ENCODE measurements around the gene TIMM44.
"Not testable (repeated sequence)": the region's sequence is repeated elsewhere in the genome, so short reads cannot be mapped to it uniquely, and the experiment has no call there.

The TIMM44 gene

DNA sequence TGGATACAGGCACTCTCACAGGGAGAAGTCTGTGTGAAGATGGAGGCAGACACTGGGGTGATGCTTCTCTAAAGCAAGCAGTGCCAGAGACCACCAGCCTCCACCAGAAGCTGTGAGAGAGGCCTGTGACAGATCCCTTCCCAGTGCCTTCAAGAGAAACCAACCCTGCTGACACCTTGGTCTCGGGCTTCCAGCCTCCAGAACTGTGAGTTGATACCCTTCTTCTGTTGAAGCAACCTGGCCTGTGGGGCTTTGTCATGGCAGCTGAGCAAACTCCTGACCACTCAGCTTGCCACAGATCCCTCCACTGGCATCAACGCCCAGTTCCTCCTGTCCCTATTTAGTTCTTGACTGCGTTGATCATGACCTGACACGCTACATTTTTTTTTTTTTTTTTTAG lies 33.0 kb upstream of the TIMM44 start:
- no peak for DNase-seq (ENCODE audit: low read depth in 3 of 3)

DNA sequence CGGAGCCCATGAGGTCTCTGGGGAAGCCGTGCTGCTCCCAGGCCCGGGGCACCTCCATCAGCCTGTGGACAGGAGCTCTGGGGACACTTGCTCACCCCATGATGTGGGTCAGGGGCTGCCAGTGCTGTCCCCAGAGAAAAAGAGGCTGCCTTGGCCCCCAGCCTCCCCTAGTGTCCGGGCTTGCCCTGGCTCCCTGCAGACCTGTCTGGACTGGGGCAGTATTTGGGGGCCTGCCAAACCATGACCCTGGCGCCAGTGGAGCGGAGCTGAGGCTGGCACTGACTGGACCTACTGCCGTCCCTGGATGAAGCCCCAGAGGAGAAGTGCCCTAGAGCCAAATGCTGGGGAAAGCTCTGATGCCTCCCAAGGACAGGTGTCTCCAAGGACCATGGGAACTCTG lies 31.6 kb upstream of the TIMM44 start:
- no peak for DNase-seq (ENCODE audit: low read depth in 3 of 3)

DNA sequence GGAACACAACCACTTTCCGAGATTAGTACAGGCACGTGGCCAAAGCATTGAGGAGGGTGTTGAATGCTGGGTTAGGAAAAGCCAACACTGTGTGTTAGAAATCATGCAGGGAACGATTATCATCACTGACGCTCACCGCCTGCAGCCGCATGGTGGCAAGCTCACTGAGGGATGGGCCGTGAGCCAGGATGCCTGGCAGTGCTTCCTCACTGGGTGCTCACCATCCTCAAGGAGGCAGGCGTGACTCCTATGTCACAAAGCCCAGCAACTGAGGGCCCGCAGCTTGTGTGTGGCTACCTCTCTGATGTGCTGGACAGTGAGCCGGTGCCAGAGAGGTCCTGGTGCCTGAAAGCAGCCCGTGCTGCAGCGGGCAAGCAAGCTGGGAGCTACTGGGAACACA lies 30.4 kb upstream of the TIMM44 start:
- no peak for DNase-seq (ENCODE audit: low read depth in 3 of 3)

DNA sequence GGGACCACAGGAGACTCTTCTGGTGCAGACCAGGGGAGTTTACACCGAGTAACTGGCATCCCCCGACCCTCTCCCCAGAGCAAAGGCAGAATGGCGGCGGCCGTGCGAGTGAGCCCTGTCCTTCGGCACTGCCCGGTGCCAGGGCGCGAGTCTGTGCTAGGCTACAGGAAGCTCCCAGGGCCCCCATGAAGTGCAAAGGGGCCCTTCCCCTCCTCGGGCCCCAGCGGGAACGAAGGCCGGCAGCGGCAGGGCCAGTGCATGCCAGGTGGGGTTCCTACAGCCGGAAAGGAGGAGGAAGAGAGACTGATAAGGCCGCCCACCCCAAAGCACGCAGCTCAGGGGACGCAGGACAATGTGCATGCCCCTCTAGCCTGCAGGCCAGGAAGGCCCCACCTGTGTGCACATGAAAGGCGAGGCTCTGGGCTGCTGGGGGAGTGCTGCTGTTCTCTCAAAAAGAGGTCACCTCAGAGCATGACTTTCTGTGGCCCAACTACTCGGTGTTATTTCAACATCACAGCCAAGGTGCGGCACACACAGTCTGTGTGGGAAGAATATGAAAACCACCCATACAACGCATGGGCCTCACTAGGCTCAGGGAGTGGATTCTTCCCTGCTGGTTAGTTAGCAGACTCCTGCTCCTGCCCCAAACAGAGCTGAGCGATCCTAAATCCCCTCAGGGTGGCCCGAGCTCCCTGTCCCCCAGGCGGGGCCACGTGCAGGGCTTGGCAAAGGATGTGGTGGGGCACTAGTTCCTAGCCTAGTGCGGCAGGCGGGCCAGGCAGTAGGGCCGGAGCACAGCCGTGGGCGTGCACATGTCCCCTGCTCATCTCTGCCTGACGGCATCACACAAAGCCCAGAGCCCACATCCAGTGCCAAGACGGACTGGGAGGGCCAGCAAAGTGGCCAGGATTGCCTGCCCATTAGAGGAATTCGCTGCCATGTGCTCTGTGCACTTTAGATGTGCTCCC lies 28.4 kb upstream of the TIMM44 start:
- DNase-seq (ENCODE audit: low read depth in 3 of 3), result no peak

DNA sequence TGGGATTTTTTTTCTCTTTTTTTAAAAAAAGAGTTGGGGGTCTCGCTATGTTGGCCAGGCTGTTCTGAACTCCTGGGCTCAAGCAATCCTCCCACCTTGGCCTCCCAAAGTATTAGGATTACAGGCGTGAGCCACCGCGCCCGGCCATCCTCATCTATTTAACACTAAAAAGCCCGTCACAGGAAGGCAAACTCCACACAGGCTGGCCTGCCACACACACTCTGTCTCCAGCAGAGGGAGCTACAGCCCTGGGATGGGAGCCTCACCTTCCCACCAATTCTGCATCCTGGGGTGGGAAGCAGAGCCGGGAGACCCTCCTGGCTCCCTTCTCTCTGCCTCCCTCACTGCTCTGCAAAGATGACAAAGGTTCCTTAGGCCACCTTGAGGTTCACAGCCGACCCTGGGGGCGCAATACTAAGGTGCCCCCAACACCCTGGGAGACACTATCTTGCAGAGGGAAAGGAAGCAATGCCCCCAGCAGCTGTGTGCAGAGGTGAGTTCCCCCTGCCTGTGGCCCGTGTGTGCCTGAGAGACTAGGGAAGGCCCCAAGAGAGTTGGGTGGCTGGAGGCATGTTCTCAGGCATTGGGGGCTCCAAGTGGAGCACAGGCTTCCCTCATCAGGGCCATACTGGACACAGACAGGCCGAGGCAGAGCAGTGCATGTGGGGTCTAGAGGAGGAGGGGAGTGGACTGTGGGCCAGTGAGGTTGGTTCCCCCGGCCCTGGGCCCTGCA lies 27.4 kb upstream of the TIMM44 start:
- DNase-seq (ENCODE audit: low read depth in 3 of 3), result peak in 2 of 3 donors; percentile 3 to 11

DNA sequence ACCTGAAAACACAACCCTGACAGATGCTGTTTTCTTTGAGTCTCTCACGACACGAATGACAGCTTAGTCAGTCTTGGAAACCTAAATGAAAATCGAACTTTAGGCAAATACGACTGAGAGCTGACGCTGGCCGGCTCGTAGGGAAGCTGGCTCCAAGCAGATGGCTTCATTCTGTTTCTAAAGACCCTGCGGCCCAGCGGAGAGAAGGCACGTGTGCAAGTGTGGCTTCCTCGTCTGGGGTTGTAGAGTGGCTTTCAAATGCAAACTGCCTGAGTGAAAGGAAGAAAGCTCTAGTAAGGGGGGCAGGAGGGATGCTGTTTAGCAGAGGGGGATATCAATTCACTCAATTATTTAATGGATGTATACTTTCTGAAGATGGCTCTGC lies 26.1 kb upstream of the TIMM44 start:
- DNase-seq (ENCODE audit: low read depth in 3 of 3), result no peak

DNA sequence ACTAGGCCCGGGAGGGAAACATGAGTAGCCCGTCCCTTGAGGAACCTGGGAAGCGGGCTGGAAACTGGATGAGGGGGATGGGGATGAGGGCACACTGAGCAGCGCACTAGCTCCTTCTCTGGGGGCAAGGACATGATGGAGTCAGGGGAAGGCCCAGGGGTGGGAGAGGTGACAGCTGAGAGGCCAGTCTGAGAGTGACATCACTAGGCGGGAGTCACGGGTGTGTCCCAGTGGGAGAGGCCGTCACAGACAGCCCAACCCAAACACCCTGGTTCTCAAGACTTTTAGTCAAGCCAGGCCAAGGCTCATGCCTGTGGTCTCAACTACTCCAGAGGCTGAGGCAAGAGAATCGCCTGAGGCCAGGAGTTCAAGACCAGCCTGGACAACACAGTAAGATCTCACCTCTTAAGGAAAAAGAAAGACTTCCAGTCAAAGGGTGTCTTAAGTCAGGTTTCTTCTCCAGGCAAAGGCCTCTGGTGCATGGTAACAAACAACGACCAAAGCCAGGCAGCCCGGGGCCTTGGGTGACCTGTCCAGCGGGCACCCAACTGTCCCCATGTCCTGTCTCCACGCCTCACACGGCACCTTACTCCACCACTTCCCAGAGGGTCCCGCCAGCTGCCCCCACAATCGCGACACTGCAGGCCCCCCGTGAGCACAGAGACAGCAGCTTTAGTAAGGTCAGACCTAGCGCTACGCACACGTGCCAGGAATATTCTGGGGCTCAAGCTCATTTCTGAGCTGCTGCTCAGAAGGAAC lies 25.5 kb upstream of the TIMM44 start:
- DNase-seq (ENCODE audit: low read depth in 3 of 3), result no peak

DNA sequence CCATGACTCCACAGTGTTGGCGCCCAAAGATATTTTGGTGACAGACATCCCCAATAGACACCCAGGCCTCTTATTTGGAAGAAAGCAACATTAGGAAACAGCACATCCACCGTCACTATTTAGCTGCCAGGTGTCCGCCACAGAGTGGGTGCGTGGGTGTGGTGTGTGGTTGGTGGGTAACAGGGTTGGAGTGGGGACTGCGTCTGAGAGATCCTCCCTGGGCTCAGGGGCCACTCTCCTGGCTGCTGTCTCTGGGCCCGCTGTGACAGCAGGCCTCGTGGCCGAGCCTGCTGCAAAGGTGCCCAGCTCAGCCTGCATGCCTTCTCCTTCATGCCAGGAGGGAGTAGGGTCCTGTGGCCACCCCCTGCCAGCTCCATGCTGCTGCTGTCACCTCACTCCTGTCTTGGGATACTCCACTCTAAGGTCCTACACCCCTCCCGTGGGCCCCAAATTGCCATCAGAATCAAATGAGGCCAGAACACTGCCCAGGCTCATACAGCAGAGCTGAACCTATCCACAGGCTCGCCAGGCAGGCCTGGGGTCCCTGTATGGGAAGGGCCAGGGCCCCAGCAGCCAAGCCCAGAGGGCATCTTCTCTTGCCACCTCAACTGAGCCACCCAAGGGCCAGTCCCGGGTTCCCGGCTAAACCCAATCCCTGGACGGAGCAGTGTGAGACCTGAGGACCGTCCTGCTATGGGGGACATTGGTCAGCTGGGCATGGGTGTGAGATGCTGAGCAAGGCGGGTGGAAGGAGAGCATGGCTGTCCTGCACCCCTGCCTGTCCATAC lies 24.7 kb upstream of the TIMM44 start:
- DNase-seq (ENCODE audit: low read depth in 3 of 3), result no peak

DNA sequence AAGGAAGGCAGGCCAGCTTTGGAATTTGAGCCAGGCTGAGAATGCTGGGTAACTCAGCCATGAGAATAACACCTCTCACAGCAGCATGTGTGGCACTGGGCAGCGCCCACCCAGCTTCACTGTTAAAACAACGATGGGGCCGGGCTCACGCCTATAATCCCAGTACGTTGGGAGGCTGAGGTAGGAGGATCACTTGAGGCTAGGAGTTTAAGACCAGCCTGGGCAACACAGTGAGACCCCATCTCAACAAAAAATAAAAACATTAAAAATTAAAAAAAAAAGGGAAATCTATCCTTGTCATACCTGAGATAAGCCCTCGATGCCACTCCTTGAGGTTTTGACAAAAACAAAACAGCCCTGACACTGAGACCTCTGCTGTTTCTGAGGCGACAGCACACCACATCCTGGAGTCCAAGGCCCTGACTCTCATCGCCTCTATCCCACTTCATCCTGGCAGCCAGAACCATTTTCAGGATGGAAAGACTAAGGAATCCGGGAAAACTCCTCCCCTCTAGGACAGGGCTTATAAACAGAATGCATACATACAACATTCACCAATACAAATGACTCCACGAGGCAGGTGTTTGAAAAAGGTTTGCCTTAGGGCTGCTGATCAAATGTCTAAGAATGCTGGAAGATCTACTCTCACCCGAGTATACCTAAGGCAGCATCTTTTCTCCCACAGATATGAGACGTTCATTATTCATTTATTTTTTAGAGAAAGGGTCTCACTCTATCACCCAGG lies 22.6 kb upstream of the TIMM44 start:
- DNase-seq (ENCODE audit: low read depth in 3 of 3), result no peak

DNA sequence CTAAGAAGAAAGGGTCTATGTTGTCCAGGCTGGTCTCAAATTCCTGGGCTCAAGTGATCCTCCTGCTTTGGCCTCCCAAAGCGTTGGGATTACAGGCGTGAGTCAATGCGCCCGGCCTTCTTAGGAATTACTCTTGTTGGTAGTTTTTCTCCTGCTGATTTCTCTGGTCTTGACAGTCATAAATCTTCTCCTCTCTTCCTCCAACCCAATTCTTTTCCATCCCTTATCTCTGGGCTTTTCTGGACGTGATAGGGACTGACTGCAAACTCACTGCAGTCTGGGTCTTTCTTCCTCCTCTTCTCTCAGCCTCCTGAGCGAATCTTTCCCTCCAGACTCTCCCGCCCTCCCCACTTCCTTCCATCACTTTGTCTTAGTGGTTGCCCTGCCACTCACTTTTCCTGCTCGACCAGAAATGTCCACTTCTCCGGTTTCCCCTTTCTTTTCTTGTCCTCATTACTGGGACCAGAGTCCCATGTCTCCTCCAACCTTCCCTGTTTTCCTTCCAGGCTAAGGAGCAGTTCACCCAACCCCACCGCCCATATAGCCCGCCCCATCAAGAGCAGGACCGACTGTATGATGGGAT lies 21.9 kb upstream of the TIMM44 start:
- DNase-seq (ENCODE audit: low read depth in 3 of 3), result no peak

DNA sequence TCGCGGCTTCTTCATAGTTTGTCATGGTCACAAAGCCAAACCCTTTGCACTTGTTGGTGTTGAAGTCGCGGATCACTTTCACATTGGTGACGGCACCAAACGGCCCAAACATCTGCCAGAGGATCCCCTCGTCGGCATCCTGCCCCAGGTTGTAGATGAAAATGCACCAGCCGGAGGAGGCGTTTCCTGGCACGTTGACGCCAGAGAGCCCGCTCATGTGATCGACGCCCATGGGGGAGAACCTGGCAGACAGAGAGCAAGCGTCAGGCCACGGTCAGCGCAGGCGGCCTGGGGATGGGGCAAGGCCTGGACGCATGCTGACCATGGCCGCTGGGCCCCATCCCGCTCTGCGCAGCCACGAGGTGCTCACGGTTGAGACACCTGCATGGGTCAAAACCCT lies 20.1 kb upstream of the TIMM44 start:
- DNase-seq (ENCODE audit: low read depth in 3 of 3), result no peak

DNA sequence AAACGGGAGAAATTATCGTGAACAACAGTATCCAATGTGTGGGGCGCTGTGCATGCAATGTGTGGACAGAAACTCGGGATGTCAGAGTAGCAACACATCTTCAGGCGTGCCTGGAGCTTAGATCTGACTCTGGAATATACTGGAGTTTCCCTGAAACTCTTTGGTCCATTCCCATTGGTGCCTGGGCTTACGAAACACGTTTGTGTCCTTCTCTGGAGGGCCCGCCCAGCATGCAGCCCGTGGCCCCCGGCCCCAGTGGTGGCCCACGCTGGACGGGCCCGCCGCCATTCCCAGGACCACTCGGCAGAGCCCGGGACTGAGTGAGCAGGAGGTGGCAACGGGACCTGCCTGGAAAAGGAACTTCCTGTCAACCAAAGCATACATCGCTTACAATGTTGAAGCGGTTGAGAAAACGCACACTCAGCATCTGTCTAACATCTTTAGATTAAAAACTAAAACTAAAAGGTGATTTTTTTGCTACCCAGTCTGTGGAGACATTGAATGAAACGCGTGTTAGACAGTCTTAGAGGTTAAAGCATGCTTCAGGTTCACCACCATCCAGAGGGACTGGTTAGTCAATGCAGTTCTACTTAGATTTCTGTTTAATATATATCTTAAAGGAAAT lies 19.3 kb upstream of the TIMM44 start:
- DNase-seq (ENCODE audit: low read depth in 3 of 3), result no peak

DNA sequence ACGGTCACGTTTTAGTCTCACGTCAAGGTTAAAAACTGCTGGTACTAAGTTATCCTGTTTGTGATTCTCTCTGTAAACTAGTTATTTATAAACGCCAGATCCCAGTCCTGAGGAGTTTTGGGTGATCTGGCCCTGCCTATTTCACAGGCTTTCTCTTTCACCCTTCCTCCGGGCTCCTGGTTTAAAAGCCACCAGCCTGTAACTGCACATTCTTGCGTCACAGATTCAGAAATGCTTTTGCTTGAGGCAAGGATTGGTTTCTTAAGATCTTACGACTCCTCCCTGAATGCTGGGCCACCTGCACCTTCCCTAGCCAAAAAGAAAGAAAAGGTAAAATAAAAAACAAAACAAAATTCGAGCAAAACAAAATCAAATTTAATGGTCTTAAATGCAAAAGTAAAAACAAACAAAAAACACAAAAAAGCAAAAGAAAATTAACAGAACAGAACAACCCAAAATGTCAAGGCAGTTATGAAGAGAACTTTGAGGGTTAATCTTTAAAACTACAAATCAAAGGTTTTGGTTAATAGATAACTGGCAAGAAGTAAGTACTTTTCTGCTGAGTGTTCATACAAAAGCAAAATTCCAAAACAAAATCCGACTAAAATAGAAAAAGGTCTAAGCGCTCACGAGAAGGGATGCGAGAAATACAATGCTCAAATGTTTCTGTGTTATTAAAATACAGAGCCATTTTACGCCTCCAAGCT lies 18.6 kb upstream of the TIMM44 start:
- no peak for DNase-seq (ENCODE audit: low read depth in 3 of 3)

DNA sequence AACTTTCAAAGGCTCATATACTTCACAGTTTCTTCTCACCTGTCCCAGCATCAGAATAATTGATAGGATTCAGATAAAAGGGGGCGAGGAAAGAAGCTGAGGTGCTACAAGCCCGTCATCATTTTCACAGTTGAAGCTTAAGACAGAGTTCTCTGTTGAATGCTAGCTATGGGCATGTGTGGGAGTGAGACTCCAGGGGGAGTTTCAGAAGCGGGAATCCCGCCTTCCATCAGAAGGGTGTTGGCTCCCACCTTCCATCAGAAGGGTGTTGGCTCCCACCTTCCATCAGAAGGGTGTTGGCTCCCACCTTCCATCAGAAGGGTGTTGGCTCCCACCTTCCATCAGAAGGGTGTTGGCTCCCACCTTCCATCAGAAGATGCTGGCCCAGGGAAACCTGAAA lies 17.6 kb upstream of the TIMM44 start:
- DNase-seq (ENCODE audit: low read depth in 3 of 3), result not testable (repeated sequence)

DNA sequence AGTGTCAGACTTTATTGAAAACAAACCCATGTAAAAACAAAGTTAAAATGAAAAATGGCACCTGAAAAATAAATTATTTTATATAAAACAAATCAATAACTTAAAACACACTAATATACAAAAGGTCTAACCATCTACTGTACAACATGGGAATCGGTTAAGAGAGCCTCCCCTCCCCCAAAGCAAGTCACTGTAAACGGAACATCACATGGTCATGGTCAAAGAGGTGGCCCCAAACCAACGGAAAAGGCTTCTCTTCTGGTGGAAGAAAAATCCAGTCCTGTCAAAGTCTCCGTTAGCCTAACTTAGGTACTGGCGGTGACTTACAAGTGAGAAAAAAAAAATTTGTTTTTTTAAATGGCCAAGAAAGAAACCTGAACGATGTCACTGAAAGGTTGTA lies 15.7 kb upstream of the TIMM44 start:
- DNase-seq (ENCODE audit: low read depth in 3 of 3), result no peak

DNA sequence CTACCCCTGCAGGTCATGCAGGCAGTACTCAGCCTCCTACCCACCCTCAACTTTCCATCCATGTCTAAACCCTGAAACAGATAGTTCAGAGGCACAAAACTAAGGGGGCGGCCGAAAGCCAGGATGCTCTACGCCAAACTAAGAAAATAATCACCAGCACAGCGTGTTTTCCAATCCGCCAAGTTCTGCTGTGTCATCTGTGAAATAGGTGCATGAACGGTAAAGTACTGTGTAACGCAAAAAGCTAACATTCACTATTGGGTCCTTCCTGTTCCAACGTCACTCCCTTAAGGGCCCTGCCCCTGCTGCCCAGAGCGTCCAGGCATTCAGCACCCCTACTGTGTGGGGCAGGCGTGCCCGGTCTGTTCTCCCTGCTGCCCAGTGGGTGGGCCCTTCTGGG lies 12.2 kb upstream of the TIMM44 start:
- no peak for DNase-seq (ENCODE audit: low read depth in 3 of 3)

DNA sequence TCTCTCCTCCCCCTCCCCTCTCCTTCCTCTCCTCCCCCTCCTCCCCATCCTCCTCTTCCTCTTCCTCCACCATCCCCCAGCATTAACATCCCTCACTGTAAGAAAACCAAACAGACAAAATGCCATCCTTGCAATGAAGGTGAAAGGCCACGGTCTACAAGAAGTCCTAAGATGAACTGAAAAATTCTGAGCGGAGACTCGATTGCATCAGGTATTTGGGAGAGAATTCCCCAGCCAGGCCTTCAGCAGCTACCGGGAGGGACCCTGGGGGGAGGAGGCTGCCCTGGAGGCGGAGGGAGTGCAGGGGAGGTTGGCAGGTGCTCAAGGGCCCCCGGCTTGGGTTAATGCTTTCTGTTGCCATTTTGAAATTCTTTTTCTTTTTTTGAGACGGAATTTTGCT lies 10.1 kb upstream of the TIMM44 start:
- DNase-seq (ENCODE audit: low read depth in 3 of 3), result no peak

DNA sequence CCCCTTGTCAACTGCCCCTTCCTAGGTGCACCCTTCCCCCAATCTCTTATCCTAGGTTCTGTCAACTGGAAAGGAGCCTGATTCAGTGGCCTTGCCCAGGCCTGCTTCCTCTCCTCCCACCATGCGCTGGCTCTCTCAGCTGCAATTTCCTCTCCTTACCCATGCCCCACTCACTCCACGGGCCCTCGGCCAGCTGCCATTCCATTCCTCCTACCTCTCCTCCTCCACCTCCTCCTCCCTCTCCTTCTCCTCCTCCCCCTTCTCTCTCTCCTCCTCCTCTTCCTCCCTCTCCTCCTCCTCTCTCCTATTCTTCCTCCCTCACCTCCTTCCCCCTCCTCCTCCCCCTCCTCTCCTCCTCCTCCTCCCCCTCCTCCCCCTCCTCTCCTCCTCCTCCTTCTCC lies 9.6 kb upstream of the TIMM44 start:
- DNase-seq (ENCODE audit: low read depth in 3 of 3), result no peak

DNA sequence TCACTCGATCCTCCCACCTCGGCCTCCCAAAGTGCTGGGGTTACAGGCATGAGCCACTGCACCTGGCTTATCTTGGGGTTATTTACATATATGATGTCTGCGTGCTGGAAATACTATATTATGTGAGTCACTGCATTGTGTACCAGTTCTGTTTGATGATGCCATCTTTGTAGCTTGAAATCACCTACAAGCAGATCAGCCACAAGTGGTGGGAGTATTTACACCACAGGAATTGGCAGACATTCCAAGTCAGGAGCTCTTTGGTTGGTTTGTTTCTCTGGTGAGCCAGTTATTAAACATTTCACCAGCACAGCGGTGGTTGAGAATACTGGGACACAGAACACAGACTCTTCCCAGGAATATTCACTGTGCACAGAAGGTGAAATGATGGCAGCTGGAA lies 4.5 kb upstream of the TIMM44 start:
- DNase-seq (ENCODE audit: low read depth in 3 of 3), result no peak

Measured in stimulated activated CD4-positive, alpha-beta T cell treated with anti-CD3 and anti-CD28 coated beads, TNF-alpha, amount 100 ng/mL, for 48 hours (primary cell).